Panc1 (cell line): ENCODE data around the gene AHCYL1. TPM values are rescaled to one million over a fixed set of nuclear protein-coding genes. Genes with fewer than 3 reads are reported as not detected.

ENCODE experiments used
- ATAC-seq: fragments of 200-7000 bp; cut with Tn5 transposase; 2 replicates; pipeline ENCODE4 v1.9.1; 2020; ENCODE audit warnings: mild to moderate bottlenecking, moderate library complexity
- BruUV-seq: library from RNA; stranded (reverse); fragments of 400-500 nt; replicated peaks from 2 replicates; lab custom pipeline; 2021; lab: Mats Ljungman, UMichigan
- CTCF ChIA-PET: fragments of 300-600 bp; sonication (Branson Sonifier 250); formaldehyde crosslinking; loops from one replicate; lab custom pipeline; 2022; ENCODE audit warnings: antibody characterized with exemption; lab: Charles Lee
- POLR2A ChIA-PET: fragments of 300-600 bp; sonication (Branson Sonifier 250); formaldehyde crosslinking; loops from one replicate; lab custom pipeline; 2022; ENCODE audit warnings: antibody characterized with exemption; lab: Charles Lee
- DNase-seq: peaks from one replicate; pipeline ENCODE4 v3.0.0-alpha.2; 2010; ENCODE audit warnings: low read depth, low spot score
- H3K27ac ChIP-seq: 2 replicates; pipeline ENCODE4 v1.5.1; 2011; ENCODE audit warnings: mild to moderate bottlenecking, low read length, inconsistent platforms
- H3K27me3 ChIP-seq: fragments of 200-500 bp; sonication (Bioruptor generic); 2 replicates; pipeline ENCODE4 v1.6.0; 2014; ENCODE audit warnings: low read length, inconsistent platforms; ENCODE audit not compliant: control insufficient read depth, insufficient read depth
- H3K36me3 ChIP-seq: fragments of 200-500 bp; sonication (Bioruptor generic); 2 replicates; pipeline ENCODE4 v1.5.1; 2014; ENCODE audit warnings: inconsistent platforms, mild to moderate bottlenecking, low read length, moderate library complexity; ENCODE audit not compliant: control insufficient read depth, insufficient read depth
- H3K4me1 ChIP-seq: 2 replicates; pipeline ENCODE4 v1.5.1; 2011; ENCODE audit warnings: inconsistent platforms, mild to moderate bottlenecking, low read length, moderate library complexity; ENCODE audit not compliant: control insufficient read depth, insufficient read depth
- H3K4me3 ChIP-seq, 2 experiments: 2 replicates each; pipeline ENCODE4 v1.5.1; 2011 to 2012; ENCODE audit warnings: low read depth in 2 of 2, low read length in 2 of 2, mild to moderate bottlenecking in 2 of 2, inconsistent platforms in 1 of 2, moderate library complexity in 1 of 2
- H3K9me3 ChIP-seq: fragments of 200-500 bp; sonication (Bioruptor generic); 2 replicates; pipeline ENCODE4 v1.5.1; 2014; ENCODE audit warnings: low read depth, mild to moderate bottlenecking, inconsistent platforms, low read length, moderate library complexity; ENCODE audit not compliant: control insufficient read depth, insufficient read depth
- CTCF ChIP-seq: fragments of 450-650 bp; IDR thresholded peaks from 2 replicates; pipeline ENCODE4 v1.5.1; 2017; ENCODE audit warnings: mild to moderate bottlenecking
- POLR2AphosphoS5 ChIP-seq: IDR thresholded peaks from 2 replicates; pipeline ENCODE4 v1.6.1; 2012; ENCODE audit warnings: mild to moderate bottlenecking, low read depth, low read length, moderate library complexity
- REST ChIP-seq, 2 experiments: IDR thresholded peaks; 2 replicates each; pipeline ENCODE4 v1.6.1; 2011 to 2012; ENCODE audit warnings: low read depth in 2 of 2, control low read depth in 1 of 2, low read length in 1 of 2, mild to moderate bottlenecking in 1 of 2, moderate library complexity in 1 of 2; ENCODE audit not compliant: insufficient read depth in 1 of 2
- SIN3A ChIP-seq: IDR thresholded peaks from 2 replicates; pipeline ENCODE4 v1.6.1; 2012; ENCODE audit warnings: low read depth, mild to moderate bottlenecking, low read length, moderate library complexity, borderline replicate concordance; ENCODE audit not compliant: insufficient read depth
- TCF7L2 ChIP-seq: IDR thresholded peaks from 2 replicates; pipeline ENCODE4 v1.6.1; 2011; ENCODE audit warnings: mild to moderate bottlenecking, low read depth, low read length, inconsistent platforms
- in situ Hi-C: cut with HindIII; loops from 2 replicates; pipeline ENCODE4 v1.10.0; 2016; ENCODE audit warnings: low sequenced_read_pairs, low pct_unique_long_range_greater_than_20kb
- intact Hi-C: fragments of 100-400 bp; cut with micrococcal nuclease; formaldehyde crosslinking; loops from one replicate; pipeline ENCODE4 v1.10.0; 2022; ENCODE audit not compliant: unreplicated experiment
- total RNA-seq: library from RNA; stranded (reverse); gene quantifications from one replicate; pipeline ENCODE4 v1.2.1, GENCODE V29; 2021; ENCODE audit not compliant: unreplicated experiment

The AHCYL1 gene
- total RNA-seq, 1 experiment from 2014 or later = 174 TPM

GRCh38 chr1:110057963-110058518, 73.5 kb downstream of the AHCYL1 start:
- no TSS peak for BruUV-seq
- intact Hi-C loops (no loop called here), in situ Hi-C loops (no loop called here)
- POLR2A ChIA-PET = no interaction called here
- Histone ChIP-seq H3K27me3 (no peaks in the 10 kb centered on the region), H3K27ac (no peak overlapping the region), H3K4me1 (no peaks in the 10 kb centered on the region), H3K4me3 (no peak overlapping the region), H3K9me3 (no peaks in the 10 kb centered on the region), H3K36me3 (peaks cover 6% of the 10 kb centered on the region)
- CTCF ChIA-PET = interaction anchor here (0.9 to 1.2 kb wide), 2 partner anchors 47 to 59 kb away, joined by 3 read pairs; no protein-coding TSS in a partner anchor
- DNase-seq = no peak
- TF ChIP-seq CTCF (no peak), REST (IDR thresholded peaks at IDR 0.05; ENCODE audit: insufficient read depth in 1 of 2, low read depth in 2 of 2, low read length in 1 of 2) (no peak), SIN3A (no peak), TCF7L2 (no peak)
- ATAC-seq = no peak

- DNase-seq (no peak), ATAC-seq (no peak)
- CTCF ChIA-PET = no interaction called here
- no peak for TF ChIP-seq CTCF
- TF ChIP-seq TCF7L2 = no peak
- no peak for TF ChIP-seq POLR2AphosphoS5
- TF ChIP-seq SIN3A = no peak
- TF ChIP-seq REST (IDR thresholded peaks at IDR 0.05; ENCODE audit: insufficient read depth in 1 of 2, low read depth in 2 of 2, low read length in 1 of 2) = no peak
- no peaks in the 10 kb centered on the region for H3K9me3 ChIP-seq
- no TSS peak for BruUV-seq
- H3K4me1 ChIP-seq = no peaks in the 10 kb centered on the region
- peaks cover 6% of the 10 kb centered on the region for H3K36me3 ChIP-seq
- no peak overlapping the region for H3K27ac ChIP-seq
- H3K4me3 ChIP-seq = no peak overlapping the region
- intact Hi-C loops (no loop called here), in situ Hi-C loops (no loop called here)
- H3K27me3 ChIP-seq = no peaks in the 10 kb centered on the region
- POLR2A ChIA-PET = no interaction called here
Observed at GRCh38 chr1:110058591-110058990, 74.0 kb downstream of the AHCYL1 start.
